K562 (cell line): ENCODE results near the gene TRAF3IP3. TPM values are rescaled to one million over a fixed set of nuclear protein-coding genes. Genes with fewer than 3 reads are reported as not detected.

Source experiments
- ATF4 ChIP-seq: fragments of 450-650 bp; formaldehyde crosslinking; IDR thresholded peaks from 2 replicates; pipeline ENCODE4 v1.4.0; 2022; ENCODE audit warnings: mild to moderate bottlenecking, moderate library complexity
- CBX2 ChIP-seq: fragments of 200-600 bp; sonication (generic); IDR thresholded peaks from one replicate; pipeline ENCODE4 v1.6.1; 2012; ENCODE audit warnings: mild to moderate bottlenecking, low read length, inconsistent platforms; ENCODE audit not compliant: insufficient read depth, poor library complexity, severe bottlenecking
- CBX5 ChIP-seq: IDR thresholded peaks from 2 replicates; pipeline ENCODE4 v1.6.1; 2014; ENCODE audit warnings: low read depth, borderline replicate concordance
- CREBBP ChIP-seq: IDR thresholded peaks from one replicate; pipeline ENCODE4 v1.6.1; 2012; ENCODE audit warnings: low read depth, mild to moderate bottlenecking, control low read depth, inconsistent platforms, low read length
- ESRRB ChIP-seq: fragments of 250-450 bp; sonication (Bioruptor Pico); IDR thresholded peaks from 2 replicates; pipeline ENCODE4 v1.5.0; 2020; ENCODE audit warnings: mild to moderate bottlenecking, moderate library complexity, borderline replicate concordance
- LEF1 ChIP-seq: fragments of 450-650 bp; IDR thresholded peaks from 2 replicates; pipeline ENCODE4 v1.6.1; 2016; ENCODE audit warnings: mild to moderate bottlenecking
- MED1 ChIP-seq: sonication (generic); formaldehyde crosslinking; IDR thresholded peaks from 2 replicates; pipeline ENCODE4 v1.8.1; 2023; ENCODE audit warnings: missing genetic modification reagents, borderline replicate concordance
- MYC ChIP-seq, 2 experiments: fragments of 250-450 bp in 1 of 2; sonication (Bioruptor Pico) in 1 of 2; IDR thresholded peaks; 2 replicates each; pipeline versions ENCODE4 v1.5.1 to v1.6.1; 2012 to 2021; ENCODE audit warnings: low read depth in 2 of 2, borderline replicate concordance in 1 of 2, improper control_type of control experiment in 1 of 2, low read length in 1 of 2, mild to moderate bottlenecking in 1 of 2, moderate library complexity in 1 of 2
- NCOA2 ChIP-seq, 2 experiments: fragments of 450-650 bp; IDR thresholded peaks; 2 replicates each; pipeline ENCODE4 v1.6.1; 2018; ENCODE audit warnings: mild to moderate bottlenecking in 2 of 2, moderate library complexity in 1 of 2; ENCODE audit not compliant: partially characterized antibody in 2 of 2
- NCOA4 ChIP-seq: fragments of 450-650 bp; IDR thresholded peaks from 2 replicates; pipeline ENCODE4 v1.6.1; 2018; ENCODE audit warnings: mild to moderate bottlenecking; ENCODE audit not compliant: partially characterized antibody
- NFRKB ChIP-seq: fragments of 450-650 bp; IDR thresholded peaks from 2 replicates; pipeline ENCODE4 v1.6.1; 2016; ENCODE audit warnings: low read depth
- PATZ1 ChIP-seq: fragments of 250-450 bp; sonication (Bioruptor Pico); IDR thresholded peaks from 2 replicates; pipeline ENCODE4 v1.5.0; 2020; ENCODE audit warnings: mild to moderate bottlenecking, borderline replicate concordance
- PCBP1 ChIP-seq: fragments of 200-400 bp; formaldehyde crosslinking; IDR thresholded peaks from 2 replicates; pipeline ENCODE4 v1.6.1; 2018; ENCODE audit warnings: mild to moderate bottlenecking, low read depth, low read length; ENCODE audit not compliant: poor library complexity, severe bottlenecking
- PTBP1 ChIP-seq: fragments of 200-400 bp; formaldehyde crosslinking; IDR thresholded peaks from 2 replicates; pipeline ENCODE4 v1.6.1; 2017; ENCODE audit warnings: low read depth, low read length
- RFX5 ChIP-seq: IDR thresholded peaks from 2 replicates; pipeline ENCODE4 v1.6.1; 2011; ENCODE audit warnings: low read depth, mild to moderate bottlenecking, improper control_type of control experiment, low read length
- ZNF431 ChIP-seq: sonication (generic); formaldehyde crosslinking; IDR thresholded peaks from 2 replicates; pipeline ENCODE4 v1.8.0; 2022; ENCODE audit warnings: mild to moderate bottlenecking, missing genetic modification reagents
- ZNF551 ChIP-seq: fragments of 250-450 bp; sonication (Bioruptor Pico); IDR thresholded peaks from 2 replicates; pipeline ENCODE4 v1.5.0; 2021; ENCODE audit warnings: mild to moderate bottlenecking, moderate library complexity
- ZNF707 ChIP-seq: fragments of 250-450 bp; sonication (Bioruptor Pico); conservative IDR thresholded peaks from 2 replicates; pipeline ENCODE4 v1.8.0; 2022; ENCODE audit warnings: inconsistent platforms, mild to moderate bottlenecking, moderate library complexity
- polyA plus RNA-seq, 8 experiments: library from polyadenylated mRNA; depleted of rRNA in 4 of 8; stranded (reverse) in 5 of 8; unstranded in 3 of 8; fragments of >200 nt; fragmentation: Nextera tagmentation in 2 of 8; fragmentation: Illumina TruSeq in 1 of 8; extraction: Ambion mirVana in 2 of 8; extraction: Trizol in 1 of 8; gene quantifications; 2 replicates each; pipeline versions ENCODE4 v1.2.1 to v1.2.3, GENCODE V29; 2011 to 2014; ENCODE audit warnings: inconsistent platforms in 1 of 8, missing spikeins in 1 of 8
- total RNA-seq, 7 experiments: library from RNA; depleted of rRNA in 6 of 7; stranded (reverse); fragments of >200 nt in 6 of 7; fragmentation: Illumina TruSeq in 2 of 7; extraction: Trizol in 2 of 7; gene quantifications; 2 replicates each; pipeline versions ENCODE4 v1.2.1 to v1.2.3, GENCODE V29; 2011 to 2021; ENCODE audit warnings: low replicate concordance in 1 of 7
- TF ChIP-seq, protein P1 (sequence below): IDR thresholded peaks from 2 replicates; pipeline ENCODE4 v1.6.1; 2012; ENCODE audit warnings: low read depth, low read length, improper control_type of control experiment, borderline replicate concordance
- TF ChIP-seq, protein P2 (sequence below): sonication (generic); IDR thresholded peaks from 2 replicates; pipeline ENCODE4 v1.6.1; 2016
- TF ChIP-seq, protein P3 (sequence below): fragments of 450-650 bp; IDR thresholded peaks from 2 replicates; pipeline ENCODE4 v1.6.1; 2014; ENCODE audit warnings: low read depth, mild to moderate bottlenecking, moderate library complexity, borderline replicate concordance

TRAF3IP3 gene
- total and polyA plus RNA-seq, 9 of the 15 experiments (the other 6 are each of a cell fraction or from before 2014, with no cell fraction given), result 0.06 to 1.1 (median 0.31) TPM

DNA sequence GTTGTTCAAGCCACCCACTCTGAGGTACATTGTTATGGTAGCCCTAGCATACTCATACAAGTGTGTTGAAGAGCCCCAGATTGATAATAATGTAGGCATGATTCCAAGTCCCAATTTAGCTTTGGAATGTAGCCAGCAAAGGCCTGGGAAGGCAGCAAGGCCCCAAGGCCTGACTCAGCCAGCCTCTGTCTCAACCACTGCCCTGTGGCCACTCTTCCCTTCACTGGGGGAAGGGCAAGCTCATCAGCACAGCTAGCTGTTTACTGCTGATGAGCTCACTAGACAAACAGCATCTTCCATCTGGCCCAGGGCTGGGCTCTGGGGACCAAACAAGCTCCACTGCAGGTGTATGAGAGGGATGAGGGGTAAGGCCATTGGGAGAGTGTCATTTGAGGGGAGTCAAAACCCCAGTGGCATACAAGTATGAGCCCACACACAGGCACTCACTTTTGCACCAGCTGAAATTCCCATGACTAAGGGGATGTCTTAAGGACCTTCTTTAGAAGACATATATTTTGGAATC lies 52.3 kb downstream of the TRAF3IP3 start (continued):
- TF ChIP-seq CBX2, result no peak
- TF ChIP-seq MYC (IDR thresholded peaks at IDR 0.05; ENCODE audit: low read depth, low read length), result no peak
- TF ChIP-seq MYC (CRISPR knock-in tag; IDR thresholded peaks at IDR 0.05; ENCODE audit: borderline replicate concordance, low read depth), result no peak
- TF ChIP-seq, protein P1, sequence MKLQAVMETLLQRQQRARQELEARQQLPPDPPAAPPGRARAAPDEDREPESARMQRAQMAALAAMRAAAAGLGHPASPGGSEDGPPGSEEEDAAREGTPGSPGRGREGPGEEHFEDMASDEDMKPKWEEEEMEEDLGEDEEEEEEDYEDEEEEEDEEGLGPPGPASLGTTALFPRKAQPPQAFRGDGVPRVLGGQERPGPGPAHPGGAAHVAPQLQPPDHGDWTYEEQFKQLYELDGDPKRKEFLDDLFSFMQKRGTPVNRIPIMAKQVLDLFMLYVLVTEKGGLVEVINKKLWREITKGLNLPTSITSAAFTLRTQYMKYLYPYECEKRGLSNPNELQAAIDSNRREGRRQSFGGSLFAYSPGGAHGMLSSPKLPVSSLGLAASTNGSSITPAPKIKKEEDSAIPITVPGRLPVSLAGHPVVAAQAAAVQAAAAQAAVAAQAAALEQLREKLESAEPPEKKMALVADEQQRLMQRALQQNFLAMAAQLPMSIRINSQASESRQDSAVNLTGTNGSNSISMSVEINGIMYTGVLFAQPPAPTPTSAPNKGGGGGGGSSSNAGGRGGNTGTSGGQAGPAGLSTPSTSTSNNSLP, result no peak
- TF ChIP-seq RFX5, result no peak
- TF ChIP-seq ZNF707, result no peak
- no peak for TF ChIP-seq MED1
- no peak for TF ChIP-seq ESRRB (CRISPR knock-in tag)
- TF ChIP-seq ATF4 (CRISPR knock-in tag), result no peak
- no peak for TF ChIP-seq PCBP1
- TF ChIP-seq ZNF551 (CRISPR knock-in tag), result no peak
- no peak for TF ChIP-seq NCOA4
- TF ChIP-seq, protein P2, sequence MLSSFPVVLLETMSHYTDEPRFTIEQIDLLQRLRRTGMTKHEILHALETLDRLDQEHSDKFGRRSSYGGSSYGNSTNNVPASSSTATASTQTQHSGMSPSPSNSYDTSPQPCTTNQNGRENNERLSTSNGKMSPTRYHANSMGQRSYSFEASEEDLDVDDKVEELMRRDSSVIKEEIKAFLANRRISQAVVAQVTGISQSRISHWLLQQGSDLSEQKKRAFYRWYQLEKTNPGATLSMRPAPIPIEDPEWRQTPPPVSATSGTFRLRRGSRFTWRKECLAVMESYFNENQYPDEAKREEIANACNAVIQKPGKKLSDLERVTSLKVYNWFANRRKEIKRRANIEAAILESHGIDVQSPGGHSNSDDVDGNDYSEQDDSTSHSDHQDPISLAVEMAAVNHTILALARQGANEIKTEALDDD, result peak; percentile 54; the same call in 1 of the 2 replicates
- TF ChIP-seq NCOA2 (IDR thresholded peaks at IDR 0.05; ENCODE audit: partially characterized antibody in 2 of 2), result no peak
- TF ChIP-seq, protein P3, sequence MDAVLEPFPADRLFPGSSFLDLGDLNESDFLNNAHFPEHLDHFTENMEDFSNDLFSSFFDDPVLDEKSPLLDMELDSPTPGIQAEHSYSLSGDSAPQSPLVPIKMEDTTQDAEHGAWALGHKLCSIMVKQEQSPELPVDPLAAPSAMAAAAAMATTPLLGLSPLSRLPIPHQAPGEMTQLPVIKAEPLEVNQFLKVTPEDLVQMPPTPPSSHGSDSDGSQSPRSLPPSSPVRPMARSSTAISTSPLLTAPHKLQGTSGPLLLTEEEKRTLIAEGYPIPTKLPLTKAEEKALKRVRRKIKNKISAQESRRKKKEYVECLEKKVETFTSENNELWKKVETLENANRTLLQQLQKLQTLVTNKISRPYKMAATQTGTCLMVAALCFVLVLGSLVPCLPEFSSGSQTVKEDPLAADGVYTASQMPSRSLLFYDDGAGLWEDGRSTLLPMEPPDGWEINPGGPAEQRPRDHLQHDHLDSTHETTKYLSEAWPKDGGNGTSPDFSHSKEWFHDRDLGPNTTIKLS, result no peak
- TF ChIP-seq NFRKB, result no peak
- no peak for TF ChIP-seq ZNF431
- no peak for TF ChIP-seq CBX5
- TF ChIP-seq CREBBP, result no peak
- no peak for TF ChIP-seq PATZ1 (CRISPR knock-in tag)
- peak; percentile 33; the same call in 1 of the 2 replicates for TF ChIP-seq LEF1
- TF ChIP-seq PTBP1, result no peak
